GM23338 (cell line): Measurements from ENCODE around the gene COQ10A. TPM values are rescaled to one million over a fixed set of nuclear protein-coding genes. Genes with fewer than 3 reads are reported as not detected.

ENCODE experiments used
- ATAC-seq: fragments of 200-7000 bp; cut with Tn5 transposase; 3 replicates; pipeline ENCODE4 v1.9.1; 2020
- DNase-seq: peaks from one replicate; pipeline ENCODE4 v3.0.0-alpha.2; 2015; ENCODE audit warnings: low spot score
- H2AFZ ChIP-seq: fragments of 200-600 bp; sonication (generic); 2 replicates; pipeline ENCODE4 v1.8.0; 2016; ENCODE audit warnings: antibody characterized with exemption, mild to moderate bottlenecking, moderate library complexity
- H3F3A ChIP-seq: fragments of 200-600 bp; sonication (generic); replicated peaks from 2 replicates; pipeline ENCODE4 v1.8.0; 2017; ENCODE audit warnings: antibody characterized with exemption, mixed run types, low read depth
- H3K27ac ChIP-seq: fragments of 200-600 bp; sonication (generic); 2 replicates; pipeline ENCODE4 v1.6.1; 2016; ENCODE audit warnings: low read depth
- H3K27me3 ChIP-seq: fragments of 200-600 bp; sonication (generic); 2 replicates; pipeline ENCODE4 v1.8.0; 2016; ENCODE audit warnings: mild to moderate bottlenecking, mixed run types, moderate library complexity; ENCODE audit not compliant: insufficient read depth
- H3K36me3 ChIP-seq: fragments of 200-600 bp; sonication (generic); 2 replicates; pipeline ENCODE4 v1.8.0; 2016; ENCODE audit warnings: mild to moderate bottlenecking; ENCODE audit not compliant: insufficient read depth
- H3K4me1 ChIP-seq: fragments of 200-600 bp; sonication (generic); 2 replicates; pipeline ENCODE4 v1.8.0; 2016; ENCODE audit warnings: mild to moderate bottlenecking, moderate library complexity; ENCODE audit not compliant: insufficient read depth
- H3K4me2 ChIP-seq: fragments of 200-600 bp; sonication (generic); 2 replicates; pipeline ENCODE4 v1.7.1; 2017; ENCODE audit warnings: mixed run types
- H3K4me3 ChIP-seq: fragments of 200-600 bp; sonication (generic); 2 replicates; pipeline ENCODE4 v1.6.1; 2016; ENCODE audit warnings: mixed run types
- H3K79me2 ChIP-seq: fragments of 200-600 bp; sonication (generic); replicated peaks from 2 replicates; pipeline ENCODE4 v1.8.0; 2017; ENCODE audit warnings: mild to moderate bottlenecking; ENCODE audit not compliant: insufficient read depth
- H3K9me2 ChIP-seq: fragments of 200-600 bp; sonication (generic); 2 replicates; pipeline ENCODE4 v1.8.0; 2017; ENCODE audit not compliant: insufficient read depth
- H4K20me1 ChIP-seq: fragments of 200-600 bp; sonication (generic); replicated peaks from 2 replicates; pipeline ENCODE4 v1.8.0; 2017; ENCODE audit warnings: mild to moderate bottlenecking; ENCODE audit not compliant: insufficient read depth
- H3K27ac Mint-ChIP-seq: 2 replicates; pipeline ENCODE4 v1.8.0; 2020; ENCODE audit warnings: inconsistent platforms, mild to moderate bottlenecking, moderate library complexity, mixed read lengths
- H3K27me3 Mint-ChIP-seq: 3 replicates; pipeline ENCODE4 v1.8.0; 2022; ENCODE audit warnings: low read depth, mild to moderate bottlenecking, moderate library complexity, mixed read lengths, inconsistent platforms; ENCODE audit not compliant: insufficient read depth, poor library complexity
- H3K36me3 Mint-ChIP-seq: 3 replicates; pipeline ENCODE4 v1.8.0; 2021; ENCODE audit warnings: low read depth, mild to moderate bottlenecking, inconsistent platforms, moderate library complexity, mixed read lengths
- H3K4me1 Mint-ChIP-seq: 3 replicates; pipeline ENCODE4 v1.8.0; 2020; ENCODE audit warnings: mild to moderate bottlenecking, inconsistent platforms, mixed read lengths
- H3K4me3 Mint-ChIP-seq: 3 replicates; pipeline ENCODE4 v1.8.0; 2021; ENCODE audit warnings: moderate library complexity, mild to moderate bottlenecking, inconsistent platforms, mixed read lengths
- H3K9me3 Mint-ChIP-seq: 3 replicates; pipeline ENCODE4 v1.8.0; 2020; ENCODE audit warnings: moderate library complexity, mild to moderate bottlenecking, inconsistent platforms, mixed read lengths
- CREB1 ChIP-seq: fragments of 250-450 bp; sonication (Bioruptor Pico); IDR thresholded peaks from 2 replicates; pipeline ENCODE4 v1.5.0; 2020; ENCODE audit warnings: low read depth, mild to moderate bottlenecking, moderate library complexity
- CTCF ChIP-seq, 2 experiments: fragments of 200-600 bp in 1 of 2; sonication (generic) in 1 of 2; conservative IDR thresholded peaks; 2 replicates each; pipeline versions ENCODE4 v1.5.1 to v1.6.1; 2016 to 2017; ENCODE audit warnings: antibody characterized with exemption in 2 of 2, low read depth in 2 of 2, mild to moderate bottlenecking in 2 of 2, moderate library complexity in 1 of 2
- ETS1 ChIP-seq: IDR thresholded peaks from 2 replicates; pipeline ENCODE4 v1.6.1; 2016; ENCODE audit warnings: antibody characterized with exemption
- EZH2 ChIP-seq: fragments of 200-600 bp; sonication (generic); IDR thresholded peaks from one replicate; pipeline ENCODE4 v1.8.0; 2017; ENCODE audit warnings: antibody characterized with exemption, mild to moderate bottlenecking, low read depth; ENCODE audit not compliant: unreplicated experiment
- EZH2phosphoT487 ChIP-seq: fragments of 200-600 bp; sonication (generic); IDR thresholded peaks from one replicate; pipeline ENCODE4 v1.8.1; 2018; ENCODE audit warnings: antibody characterized with exemption; ENCODE audit not compliant: unreplicated experiment
- JUNB ChIP-seq: IDR thresholded peaks from one replicate; pipeline ENCODE4 v1.6.1; 2016; ENCODE audit warnings: antibody characterized with exemption; ENCODE audit not compliant: unreplicated experiment
- NANOG ChIP-seq: IDR thresholded peaks from 2 replicates; pipeline ENCODE4 v1.6.1; 2016; ENCODE audit warnings: antibody characterized with exemption, borderline replicate concordance
- POLR2AphosphoS5 ChIP-seq: IDR thresholded peaks from 2 replicates; pipeline ENCODE4 v1.6.1; 2016; ENCODE audit warnings: antibody characterized with exemption, low read depth
- REST ChIP-seq: IDR thresholded peaks from one replicate; pipeline ENCODE4 v1.6.1; 2018; ENCODE audit warnings: antibody characterized with exemption; ENCODE audit not compliant: unreplicated experiment
- STAT1 ChIP-seq: IDR thresholded peaks from one replicate; pipeline ENCODE4 v1.6.1; 2016; ENCODE audit warnings: antibody characterized with exemption; ENCODE audit not compliant: unreplicated experiment
- ZNF114 ChIP-seq: fragments of 250-450 bp; sonication (Bioruptor Pico); IDR thresholded peaks from 2 replicates; pipeline ENCODE4 v1.5.0; 2020; ENCODE audit warnings: mild to moderate bottlenecking, moderate library complexity
- ZNF331 ChIP-seq: fragments of 250-450 bp; sonication (Bioruptor Pico); IDR thresholded peaks from 2 replicates; pipeline ENCODE4 v1.5.0; 2020; ENCODE audit warnings: low read depth, mild to moderate bottlenecking, moderate library complexity
- ZNF462 ChIP-seq: fragments of 250-450 bp; sonication (Bioruptor Pico); IDR thresholded peaks from 2 replicates; pipeline ENCODE4 v1.5.0; 2020; ENCODE audit warnings: mild to moderate bottlenecking, moderate library complexity
- polyA plus RNA-seq: library from polyadenylated mRNA; unstranded; fragments of >200 nt; fragmentation: Nextera tagmentation; extraction: Ambion mirVana; gene quantifications from 2 replicates; pipeline ENCODE4 v1.2.1, GENCODE V29; 2016
- total RNA-seq: library from RNA; depleted of rRNA; stranded (reverse); fragments of >200 nt; shearing (Covaris generic); gene quantifications from 2 replicates; pipeline ENCODE4 v1.2.3, GENCODE V29; 2014

The COQ10A gene
- total and polyA plus RNA-seq, 2 experiments from 2014 or later: 12.8 to 15.2 TPM

GRCh38 chr12:56260921-56261320, 5.8 kb upstream of the COQ10A start:
- H3K27me3 Mint-ChIP-seq: peaks cover 25% of the 10 kb centered on the region
- peaks cover 10% of the 10 kb centered on the region for H4K20me1 ChIP-seq
- no peaks in the 10 kb centered on the region for H3K27me3 ChIP-seq
- H3F3A ChIP-seq: peaks cover 19% of the 10 kb centered on the region
- peaks cover 10% of the 10 kb centered on the region; the same call in 1 of the 2 replicates for H3K36me3 ChIP-seq
- TF ChIP-seq ZNF114 (CRISPR knock-in tag) (no peak), NANOG (no peak), EZH2phosphoT487 (no peak), ZNF331 (CRISPR knock-in tag) (no peak), ZNF462 (no peak), EZH2 (no peak), POLR2AphosphoS5 (no peak), ETS1 (no peak), JUNB (no peak), CREB1 (CRISPR knock-in tag) (no peak), STAT1 (no peak), REST (no peak), CTCF (conservative IDR thresholded peaks at IDR 0.05; ENCODE audit: low read depth in 2 of 2) (no peak)
- DNase-seq (no peak), ATAC-seq (no peak)
- H3K4me3 ChIP-seq: no peak overlapping the region
- peaks cover 18% of the 10 kb centered on the region for H3K4me1 Mint-ChIP-seq
- peaks cover 17% of the 10 kb centered on the region for H3K4me1 ChIP-seq
- no peak overlapping the region for H3K27ac ChIP-seq
- H3K36me3 Mint-ChIP-seq: peaks cover 8% of the 10 kb centered on the region
- H3K4me2 ChIP-seq: no peak overlapping the region
- no peaks in the 10 kb centered on the region for H3K9me2 ChIP-seq
- no peak overlapping the region for H3K4me3 Mint-ChIP-seq
- H3K79me2 ChIP-seq: peaks cover 13% of the 10 kb centered on the region; the same call in 1 of the 2 replicates
- no peaks in the 10 kb centered on the region; the same call in 1 of the 3 replicates for H3K9me3 Mint-ChIP-seq
- H2AFZ ChIP-seq: no peak overlapping the region
- no peak overlapping the region for H3K27ac Mint-ChIP-seq
